ENCODE measurements around the gene ZCCHC7.

ZCCHC7 gene

DNA sequence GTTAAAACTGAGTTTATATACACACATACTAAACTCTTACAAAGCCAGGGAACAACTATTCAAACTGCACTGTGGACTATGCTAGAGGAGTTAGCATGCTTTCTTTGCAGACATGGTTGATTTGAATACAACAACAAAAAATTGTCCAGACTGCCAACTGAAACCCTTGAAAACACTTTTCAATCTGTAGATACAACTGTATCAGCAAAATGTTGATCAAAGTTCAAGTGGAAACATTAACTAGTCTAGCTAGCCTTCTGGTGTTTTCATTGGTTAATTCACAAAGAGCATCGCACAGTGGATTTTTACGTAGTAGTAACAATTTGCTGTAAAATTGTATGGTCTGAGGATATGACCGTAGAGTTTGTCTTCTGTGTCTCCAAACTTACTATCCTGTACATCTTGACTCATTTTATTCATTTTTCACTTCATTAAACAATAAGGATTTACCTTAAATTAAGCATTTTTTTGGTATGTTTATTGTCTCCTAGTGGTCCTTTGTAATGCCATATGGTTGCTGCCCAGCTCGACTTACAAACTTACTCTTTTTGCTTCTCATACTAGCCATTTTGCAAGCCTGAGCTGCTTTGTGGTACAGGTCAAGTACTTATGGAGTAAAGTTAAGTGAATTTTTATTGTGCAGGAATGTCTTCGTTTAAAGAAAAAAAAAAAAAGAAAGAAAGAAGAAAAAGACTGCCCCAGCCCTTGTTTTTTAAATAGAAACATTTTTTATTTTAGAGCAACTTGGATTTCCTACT is 123.4 kb downstream of the ZCCHC7 start:
- in situ Hi-C loops (cut with MboI; ENCODE audit: low sequenced_read_pairs), result no loop called here

- in situ Hi-C loops (cut with MboI; ENCODE audit: low sequenced_read_pairs), result no loop called here
Measured at GRCh38 chr9:37246826-37247225, 126.5 kb downstream of the ZCCHC7 start.

- in situ Hi-C loops (cut with MboI; ENCODE audit: low sequenced_read_pairs), result no loop called here
Measured at GRCh38 chr9:37248651-37249163, 128.3 kb downstream of the ZCCHC7 start.

DNA sequence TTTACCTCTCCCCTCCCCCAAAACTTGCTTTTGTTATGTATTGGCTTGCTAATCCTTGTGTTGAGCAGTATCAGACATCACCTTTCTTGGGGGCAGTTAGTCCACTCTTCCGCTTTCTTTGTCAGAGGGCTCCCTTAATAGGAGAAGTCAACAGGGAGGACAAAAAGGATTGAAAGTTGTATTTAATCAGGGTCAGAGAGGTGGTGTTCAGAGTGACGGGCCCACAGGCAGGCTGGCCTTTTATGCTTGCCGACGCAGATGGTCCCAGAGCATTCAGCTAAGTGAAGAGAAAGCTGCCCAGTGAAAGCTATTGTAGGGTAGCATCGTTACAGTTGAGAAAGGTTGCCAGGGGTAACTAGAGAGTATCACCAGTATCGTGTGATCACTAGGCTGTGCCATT is 131.1 kb downstream of the ZCCHC7 start:
- in situ Hi-C loops (cut with MboI; ENCODE audit: low sequenced_read_pairs), result no loop called here

DNA sequence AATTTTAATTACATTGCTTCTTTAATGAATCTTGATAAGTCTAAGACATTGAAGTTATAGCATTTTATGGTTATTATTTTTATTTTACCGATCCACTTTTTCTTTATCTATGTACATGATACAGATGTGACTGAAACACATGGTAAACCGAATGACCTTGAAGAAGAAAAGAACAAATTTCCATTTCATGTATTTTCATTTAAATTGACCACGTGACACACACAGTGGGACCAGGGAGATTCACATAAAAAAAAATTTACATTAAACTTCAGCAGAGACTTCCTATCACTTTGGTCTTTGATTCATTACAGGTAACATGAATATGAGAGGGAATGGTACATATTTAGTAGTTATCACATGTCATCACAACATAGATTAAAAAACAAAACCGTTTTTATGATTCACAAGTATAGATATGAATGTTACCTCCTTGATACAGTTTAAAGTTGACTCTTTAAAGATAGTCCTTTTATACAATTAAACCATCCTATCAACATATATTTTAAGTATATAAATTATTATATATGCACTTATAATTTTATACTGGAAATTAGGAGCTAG is 133.1 kb downstream of the ZCCHC7 start:
- in situ Hi-C loops (cut with MboI; ENCODE audit: low sequenced_read_pairs), result no loop called here

DNA sequence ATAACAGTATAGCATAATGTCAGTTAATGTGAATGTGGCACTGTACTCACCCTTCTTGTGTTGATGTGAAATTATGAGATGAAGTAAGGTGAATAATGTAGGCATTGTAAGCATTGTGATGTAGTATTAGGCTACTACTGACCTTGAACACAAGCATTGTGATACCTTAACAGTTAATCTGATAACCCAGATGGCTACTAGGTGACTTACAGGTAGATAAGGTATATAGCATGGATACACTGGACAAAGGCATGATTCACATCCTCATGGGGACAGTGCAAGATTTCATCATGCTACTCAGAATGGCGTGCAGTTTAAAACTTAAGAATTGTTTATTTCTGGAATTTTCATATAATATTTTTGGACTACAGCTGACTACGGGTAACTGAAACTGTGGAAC is 134.8 kb downstream of the ZCCHC7 start:
- in situ Hi-C loops (cut with MboI; ENCODE audit: low sequenced_read_pairs), result no loop called here

DNA sequence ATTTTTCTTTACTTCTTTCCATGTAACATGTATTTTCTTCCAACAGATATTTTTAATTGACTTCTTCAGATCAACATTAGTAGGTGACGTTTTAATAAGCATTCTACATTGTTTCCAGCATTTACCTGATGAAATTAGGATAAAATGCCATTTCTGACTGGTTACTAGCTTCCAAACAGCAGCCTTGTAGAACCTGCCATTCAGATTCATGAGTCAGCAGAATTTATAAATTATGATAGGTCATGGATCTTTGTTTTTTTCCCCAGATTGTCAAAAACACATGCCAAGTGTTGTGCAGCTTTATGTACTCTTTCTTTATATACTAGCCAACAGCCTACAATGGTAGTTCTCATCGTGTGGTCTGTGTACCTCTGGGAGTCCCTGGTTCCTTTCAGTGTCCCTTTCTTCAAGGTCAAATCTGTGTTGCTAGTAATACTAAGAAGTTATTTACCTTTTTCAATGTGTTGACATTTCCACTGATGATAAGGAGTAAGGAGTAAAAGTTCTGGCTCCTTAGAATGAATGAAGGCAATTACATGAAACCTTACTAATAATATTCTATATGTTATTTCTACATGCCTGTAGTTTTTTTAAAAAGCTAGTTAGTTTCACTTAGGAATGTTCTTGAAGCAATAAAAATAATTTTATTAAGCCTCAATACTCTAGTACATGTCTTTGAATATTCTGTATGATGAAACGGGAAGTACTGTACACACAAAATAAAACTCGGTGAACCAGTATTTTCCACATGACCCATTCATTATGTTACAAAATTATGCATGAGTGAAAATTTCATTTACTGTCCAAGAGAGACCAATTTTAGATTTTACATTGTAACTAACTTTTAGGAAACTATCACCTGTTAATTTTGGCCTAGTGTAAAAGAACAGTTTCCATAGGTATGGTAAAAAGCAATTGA is 135.8 kb downstream of the ZCCHC7 start:
- in situ Hi-C loops (cut with MboI; ENCODE audit: low sequenced_read_pairs), result no loop called here

DNA sequence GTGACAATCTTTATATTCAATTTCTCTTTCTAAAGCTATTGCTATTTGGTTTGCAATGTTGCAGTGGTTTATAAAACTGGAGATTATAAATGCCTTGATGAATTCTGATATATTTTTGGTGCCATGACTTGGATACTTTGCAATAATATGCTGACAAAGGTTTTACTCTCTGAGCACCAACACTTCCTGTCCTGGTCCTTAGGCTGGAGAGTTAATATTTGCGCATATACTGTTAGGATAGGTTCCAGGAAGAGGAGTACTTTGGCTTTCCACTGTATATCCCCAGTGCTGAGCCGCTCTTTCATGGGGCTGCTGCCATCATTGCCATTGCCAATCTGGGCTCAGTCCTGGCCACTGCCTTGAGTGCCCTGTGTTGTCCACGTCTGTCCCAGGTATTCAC is 139.6 kb downstream of the ZCCHC7 start:
- in situ Hi-C loops (cut with MboI; ENCODE audit: low sequenced_read_pairs), result no loop called here

DNA sequence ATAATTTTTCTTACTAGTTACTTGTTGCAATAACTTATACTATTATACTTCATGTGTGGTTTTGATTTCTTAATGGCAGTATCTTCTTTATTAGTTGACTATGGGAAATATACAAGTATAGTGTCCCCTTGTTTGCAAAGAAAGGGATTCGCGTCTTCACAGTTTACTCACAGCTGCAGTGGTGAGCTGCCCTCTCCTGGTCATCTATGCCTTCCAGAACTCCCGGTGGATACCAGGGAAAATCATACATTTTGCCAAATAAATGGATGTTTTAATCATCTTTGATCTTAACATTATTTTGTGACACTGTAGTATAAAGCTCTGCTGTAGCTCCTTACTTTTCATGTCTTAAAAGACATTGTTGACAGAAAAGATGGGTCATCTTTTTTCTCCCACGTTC is 142.0 kb downstream of the ZCCHC7 start:
- in situ Hi-C loops (cut with MboI; ENCODE audit: low sequenced_read_pairs), result no loop called here

- in situ Hi-C loops (cut with MboI; ENCODE audit: low sequenced_read_pairs), result no loop called here
Measured at GRCh38 chr9:37264539-37264938, 144.2 kb downstream of the ZCCHC7 start.

DNA sequence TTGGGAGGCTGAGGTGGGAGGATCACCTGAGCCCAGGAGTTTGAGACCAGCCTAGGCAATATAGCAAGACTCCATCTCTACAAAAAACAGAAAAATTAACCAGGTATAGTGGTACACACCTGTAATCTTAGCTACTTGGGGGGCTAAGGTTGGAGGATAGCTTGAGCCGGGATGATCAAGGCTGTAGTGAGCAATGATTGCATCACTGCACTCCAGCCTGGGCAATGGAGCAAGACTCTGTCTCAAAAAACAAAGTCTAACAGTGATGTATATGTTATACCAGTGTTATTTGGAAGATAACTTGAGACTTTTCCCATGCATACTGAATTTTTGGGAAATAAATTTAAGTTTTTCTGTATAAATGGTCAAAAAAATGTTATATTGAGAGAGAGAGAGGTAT is 146.3 kb downstream of the ZCCHC7 start:
- in situ Hi-C loops (cut with MboI; ENCODE audit: low sequenced_read_pairs), result no loop called here

DNA sequence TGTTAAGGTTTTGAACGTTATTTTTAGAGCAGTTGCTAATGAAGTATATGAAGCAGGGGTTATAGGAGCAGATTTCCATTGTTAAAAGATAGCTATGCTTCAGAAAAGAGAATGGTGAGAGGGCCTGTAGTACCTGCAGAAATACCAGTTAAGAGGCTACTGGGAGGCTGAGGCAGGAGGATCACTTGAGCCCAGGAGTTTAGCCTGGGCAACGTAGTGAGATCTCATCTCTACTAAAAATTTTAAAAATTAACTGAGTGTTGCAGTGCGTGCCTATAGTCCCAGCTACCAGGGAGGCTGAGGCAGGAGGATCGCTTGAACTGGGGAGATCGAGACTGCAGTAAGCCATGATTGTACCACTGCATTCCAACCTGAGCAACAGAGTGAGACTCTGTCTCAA is 148.8 kb downstream of the ZCCHC7 start:
- in situ Hi-C loops (cut with MboI; ENCODE audit: low sequenced_read_pairs), result no loop called here

DNA sequence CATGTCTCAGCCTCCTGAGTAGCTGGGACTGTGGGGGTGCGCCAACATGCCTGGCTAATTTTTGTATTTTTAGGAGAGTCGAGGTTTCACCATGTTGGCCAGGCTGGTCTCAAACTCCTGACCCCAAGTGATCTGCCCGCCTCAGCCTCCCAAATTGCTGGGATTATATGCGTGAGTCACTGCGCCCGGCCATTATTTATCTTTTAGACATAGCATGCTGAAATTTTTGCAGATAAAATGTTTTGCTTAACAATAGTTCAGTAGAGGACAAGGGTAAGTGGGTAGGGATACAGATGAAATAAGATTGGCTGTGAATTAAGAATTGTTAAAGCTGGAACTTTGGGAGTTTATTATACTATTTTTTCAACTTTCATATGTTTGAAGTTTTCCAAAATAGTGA is 151.3 kb downstream of the ZCCHC7 start:
- in situ Hi-C loops (cut with MboI; ENCODE audit: low sequenced_read_pairs), result no loop called here

GRCh38 chr9:37273595-37273994 is 153.2 kb downstream of the ZCCHC7 start:
- in situ Hi-C loops (cut with MboI; ENCODE audit: low sequenced_read_pairs), result no loop called here

GRCh38 chr9:37281541-37281940 is 161.2 kb downstream of the ZCCHC7 start:
- in situ Hi-C loops (cut with MboI; ENCODE audit: low sequenced_read_pairs), result no loop called here

DNA sequence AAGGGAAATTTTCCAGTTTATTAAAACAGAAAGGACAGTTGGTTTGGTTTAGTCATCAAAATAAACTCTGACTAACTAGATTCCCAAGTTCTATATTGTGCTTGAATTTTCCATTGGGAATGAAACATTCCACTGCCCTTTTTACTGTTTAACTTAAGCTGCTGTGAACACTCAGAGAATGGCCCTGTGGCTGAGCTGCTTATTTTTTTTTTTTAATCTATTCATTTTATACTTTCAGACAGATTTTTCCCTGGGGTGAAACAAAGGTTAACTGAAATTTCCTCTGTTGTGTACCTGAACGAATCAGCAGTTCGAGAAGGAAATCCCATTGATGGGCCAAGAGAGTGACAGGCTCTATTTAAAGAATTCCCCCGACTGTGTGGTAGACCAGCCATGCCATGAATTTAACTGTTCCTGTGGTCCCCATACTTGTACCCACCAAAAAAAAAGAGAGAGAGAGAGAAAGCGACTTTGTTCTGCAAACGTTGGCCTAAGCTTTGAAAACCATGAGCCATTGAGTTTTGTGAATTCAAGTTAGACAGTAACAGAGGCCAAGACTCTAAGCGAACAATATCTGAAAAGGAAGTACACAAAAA is 163.5 kb downstream of the ZCCHC7 start:
- in situ Hi-C loops (cut with MboI; ENCODE audit: low sequenced_read_pairs), result no loop called here

GRCh38 chr9:37284636-37285035 is 164.3 kb downstream of the ZCCHC7 start:
- in situ Hi-C loops (cut with MboI; ENCODE audit: low sequenced_read_pairs), result no loop called here

DNA sequence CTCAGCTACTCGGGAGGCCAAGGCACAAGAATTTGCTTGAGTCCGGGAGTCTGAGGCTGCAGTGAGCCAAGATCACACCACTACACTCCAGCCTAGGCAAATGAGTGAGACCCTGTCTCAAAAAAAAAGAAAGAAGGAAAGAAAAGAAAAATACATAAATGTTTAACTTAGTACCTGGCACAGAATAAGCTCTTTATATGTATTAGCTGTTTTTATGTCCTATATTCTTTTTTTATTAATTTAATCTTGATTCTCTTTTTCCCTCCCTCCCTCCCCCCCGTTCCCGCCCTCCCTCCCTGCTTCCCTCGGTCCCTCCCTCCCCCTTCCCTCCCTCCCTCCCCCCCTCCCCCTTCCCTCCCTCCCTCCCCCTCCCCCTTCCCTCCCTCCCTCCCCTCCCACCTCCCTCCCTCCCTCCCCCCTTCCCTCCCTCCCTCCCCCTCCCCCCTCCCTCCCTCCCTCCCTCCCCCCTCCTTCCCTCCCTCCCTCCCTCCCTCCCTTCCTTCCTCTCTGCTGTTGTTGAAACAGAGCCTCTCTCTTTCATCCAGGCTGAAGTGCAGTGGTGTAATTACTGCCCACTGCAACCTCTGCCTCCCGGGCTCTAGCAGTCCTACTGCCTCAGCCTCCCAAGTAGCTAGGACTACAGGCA is 166.3 kb downstream of the ZCCHC7 start:
- in situ Hi-C loops (cut with MboI; ENCODE audit: low sequenced_read_pairs), result no loop called here

- in situ Hi-C loops (cut with MboI; ENCODE audit: low sequenced_read_pairs), result no loop called here
Measured at GRCh38 chr9:37287317-37287716, 166.9 kb downstream of the ZCCHC7 start.

GRCh38 chr9:37289631-37290030 is 169.3 kb downstream of the ZCCHC7 start:
- in situ Hi-C loops (cut with MboI; ENCODE audit: low sequenced_read_pairs), result no loop called here
